NB4 (cell line): ENCODE measurements around the gene GSDME.

Source experiments
- CTCF ChIP-seq: IDR thresholded peaks from one replicate; pipeline ENCODE4 v1.5.1; 2012; ENCODE audit warnings: low read depth, low read length
- MYC ChIP-seq: IDR thresholded peaks from 2 replicates; pipeline ENCODE4 v1.6.1; 2011; ENCODE audit warnings: low read depth, low read length

DNA sequence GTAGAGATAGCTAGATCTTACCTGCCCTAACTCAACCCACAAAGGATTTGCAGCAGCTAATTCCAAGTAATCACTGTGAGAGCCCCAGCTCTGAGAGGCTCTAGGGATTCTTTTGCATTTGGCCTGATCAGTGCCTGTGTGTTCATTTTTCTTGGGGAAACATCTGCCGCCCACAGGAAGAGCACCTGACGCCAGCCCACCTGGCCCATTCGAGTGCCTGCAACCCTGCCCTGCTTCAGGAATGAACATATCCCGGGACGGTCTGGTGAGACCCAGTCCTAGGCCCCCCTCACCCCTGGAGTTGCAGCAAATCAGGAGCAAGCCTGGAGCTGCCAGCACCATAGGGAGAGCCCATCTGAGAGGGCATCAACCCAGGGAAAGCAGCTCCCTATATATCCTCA lies 38.8 kb downstream of the GSDME start:
- no peak for TF ChIP-seq CTCF
- TF ChIP-seq MYC, result no peak
